Peyer's patch (tissue), 4 donors: ENCODE results near the gene HK3.

Experiments
- POLR2A ChIP-seq, 2 donors: fragments of 450-650 bp; IDR thresholded peaks; one replicate each; pipeline ENCODE4 v1.5.1; 2017; ENCODE audit warnings: antibody characterized with exemption in 2 of 2, mild to moderate bottlenecking in 2 of 2, moderate library complexity in 2 of 2
- TF ChIP-seq, protein P1 (sequence below), 6 experiments: fragments of 450-650 bp in 4 of 6; fragments of 200-600 bp in 2 of 6; sonication (generic) in 1 of 6; IDR thresholded peaks; one replicate each; pipeline ENCODE4 v1.5.1; 2017 to 2019; ENCODE audit warnings: antibody characterized with exemption in 6 of 6, mild to moderate bottlenecking in 3 of 6, moderate library complexity in 1 of 6

GRCh38 chr5:176921714-176922113, 22.6 kb upstream of the HK3 start:
- TF ChIP-seq, protein P1, sequence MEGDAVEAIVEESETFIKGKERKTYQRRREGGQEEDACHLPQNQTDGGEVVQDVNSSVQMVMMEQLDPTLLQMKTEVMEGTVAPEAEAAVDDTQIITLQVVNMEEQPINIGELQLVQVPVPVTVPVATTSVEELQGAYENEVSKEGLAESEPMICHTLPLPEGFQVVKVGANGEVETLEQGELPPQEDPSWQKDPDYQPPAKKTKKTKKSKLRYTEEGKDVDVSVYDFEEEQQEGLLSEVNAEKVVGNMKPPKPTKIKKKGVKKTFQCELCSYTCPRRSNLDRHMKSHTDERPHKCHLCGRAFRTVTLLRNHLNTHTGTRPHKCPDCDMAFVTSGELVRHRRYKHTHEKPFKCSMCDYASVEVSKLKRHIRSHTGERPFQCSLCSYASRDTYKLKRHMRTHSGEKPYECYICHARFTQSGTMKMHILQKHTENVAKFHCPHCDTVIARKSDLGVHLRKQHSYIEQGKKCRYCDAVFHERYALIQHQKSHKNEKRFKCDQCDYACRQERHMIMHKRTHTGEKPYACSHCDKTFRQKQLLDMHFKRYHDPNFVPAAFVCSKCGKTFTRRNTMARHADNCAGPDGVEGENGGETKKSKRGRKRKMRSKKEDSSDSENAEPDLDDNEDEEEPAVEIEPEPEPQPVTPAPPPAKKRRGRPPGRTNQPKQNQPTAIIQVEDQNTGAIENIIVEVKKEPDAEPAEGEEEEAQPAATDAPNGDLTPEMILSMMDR (IDR thresholded peaks at IDR 0.05): no peak
- TF ChIP-seq POLR2A (IDR thresholded peaks at IDR 0.05): no peak
